Measurements from ENCODE around the gene RNU2-1. TPM values are rescaled to one million over a fixed set of nuclear protein-coding genes. Genes with fewer than 3 reads are reported as not detected.

The RNU2-1 gene
- total and polyA plus RNA-seq, 2 of the 13 experiments (the other 11 are each of a cell fraction or from before 2014, with no cell fraction given) = not detected

DNA sequence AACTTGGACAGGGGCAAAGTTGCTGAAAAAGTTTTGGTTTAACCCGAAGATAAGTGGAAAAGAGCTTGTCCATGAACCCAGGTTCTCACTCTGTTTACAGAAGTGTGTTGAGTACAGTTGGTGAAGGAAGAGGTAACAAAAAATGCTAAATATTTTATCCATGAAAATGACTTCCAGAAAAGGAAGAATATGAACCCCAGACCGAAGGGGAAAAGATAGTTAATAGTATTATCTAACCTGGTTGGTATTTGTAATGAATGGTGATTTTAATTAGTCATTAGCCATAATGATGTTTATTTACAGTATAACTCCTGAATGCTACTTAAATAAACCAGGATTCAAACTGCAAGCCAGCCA is 22.7 kb downstream of the RNU2-1 start:
- DNase-seq (ENCODE audit: low spot score) (no peak), ATAC-seq (no peak), FAIRE-seq (peak; percentile 21)
- peaks cover 56% of the 10 kb centered on the region for H3K4me1 ChIP-seq (ENCODE audit: insufficient read depth, low read length)
- H3K79me2 ChIP-seq (ENCODE audit: insufficient read depth, low read length) = peaks cover 27% of the 10 kb centered on the region
- BruUV-seq (replicated peaks) = TSS peak; percentile 93
- peaks cover 7 to 51% of the 10 kb centered on the region in 2 experiments for H3K36me3 ChIP-seq (replicated peaks in 1 of 2; ENCODE audit: control insufficient read depth in 1 of 2, insufficient read depth in 2 of 2, low read length in 2 of 2)
- peak overlapping the region; percentile 64 for H2AFZ ChIP-seq (ENCODE audit: low read length)
- intact Hi-C loops (cut with micrococcal nuclease; ENCODE audit: unreplicated experiment) (loop anchor here (5.0 kb wide), 1 partner anchor 189 kb away; the partner anchor contains the start of gene VAT1), in situ Hi-C loops (cut with HindIII; ENCODE audit: extremely low pct_ligation_motif_present, low pct_unique_long_range_greater_than_20kb) (no loop called here)
- no peaks in the 10 kb centered on the region; a peak in 1 of 5 replicates for H3K27me3 ChIP-seq (ENCODE audit: control insufficient read depth in 1 of 2, insufficient read depth in 2 of 2, low read length in 2 of 2)
- WGBS (ENCODE audit: low lambda C conversion rate) = 3% methylated on average over 2 of the region's 2 CpGs
- ChIA-PET POLR2A (interaction anchor here (0.9 to 7.6 kb wide), 22 partner anchors 9 to 204 kb away, joined by 3 to 93 read pairs (median 7); partner anchors contain the start of genes BRCA1, IFI35, NBR1 and VAT1), CTCF (ENCODE audit: low intra/inter-chr PET ratio, low total read pairs) (no interaction called here)
- peak overlapping the region; percentile 80 for H3K27ac ChIP-seq (ENCODE audit: extremely low read length, insufficient read depth, low read length)
- peak overlapping the region; percentile 75 for H3K9ac ChIP-seq (ENCODE audit: insufficient read depth, low read depth, low read length)
- peak overlapping the region; percentile 77 to 98 (median 77) for H3K4me3 ChIP-seq (replicated peaks in 1 of 3; ENCODE audit: insufficient read depth in 1 of 3, low read depth in 2 of 3, low read length in 3 of 3)
- peak overlapping the region; percentile 98 for H3K4me2 ChIP-seq (ENCODE audit: low read depth, low read length)
- no peaks in the 10 kb centered on the region for H4K20me1 ChIP-seq (ENCODE audit: insufficient read depth, low read length)
- H3K9me3 ChIP-seq (ENCODE audit: low read length) = no peaks in the 10 kb centered on the region
- TF ChIP-seq SRSF9 (IDR thresholded peaks at IDR 0.05; ENCODE audit: borderline replicate concordance, insufficient read depth, low read depth, low read length, poor library complexity, severe bottlenecking) (no peak), ZNF430 (CRISPR knock-in tag; IDR thresholded peaks at IDR 0.05) (no peak), ZNF124 (CRISPR knock-in tag; IDR thresholded peaks at IDR 0.05) (peak; percentile 67; the same call in 1 of the 2 replicates), SALL2 (CRISPR knock-in tag; IDR thresholded peaks at IDR 0.05) (no peak), GFI1 (CRISPR knock-in tag; IDR thresholded peaks at IDR 0.05; ENCODE audit: borderline replicate concordance) (no peak), MIXL1 (CRISPR knock-in tag; IDR thresholded peaks at IDR 0.05) (no peak), FOXA3 (CRISPR knock-in tag; IDR thresholded peaks at IDR 0.05) (0 out of 2 replicates have a peak, but pooled peaks have one; percentile 12), CREB1 (IDR thresholded peaks at IDR 0.05) (no peak), CREB1 (CRISPR knock-in tag; IDR thresholded peaks at IDR 0.05) (peak; percentile 46; the same call in 1 of the 2 replicates), NFIC (IDR thresholded peaks at IDR 0.05; ENCODE audit: low read length) (peak; percentile 69; the same call in 1 of the 2 replicates), ZNF33A (CRISPR knock-in tag; IDR thresholded peaks at IDR 0.05; ENCODE audit: borderline replicate concordance) (no peak), ZMAT3 (CRISPR knock-in tag; conservative IDR thresholded peaks at IDR 0.05) (0 out of 2 replicates have a peak, but pooled peaks have one; percentile 13), MBD4 (IDR thresholded peaks at IDR 0.05; ENCODE audit: borderline replicate concordance, low read length) (peak; percentile 59; the same call in 1 of the 2 replicates), ZNF703 (CRISPR knock-in tag; IDR thresholded peaks at IDR 0.05; ENCODE audit: borderline replicate concordance) (no peak), GATAD2A (CRISPR knock-in tag; IDR thresholded peaks at IDR 0.05) (peak; percentile 10), ZNF713 (CRISPR knock-in tag; IDR thresholded peaks at IDR 0.05) (no peak)
- TF ChIP-seq, protein P1, sequence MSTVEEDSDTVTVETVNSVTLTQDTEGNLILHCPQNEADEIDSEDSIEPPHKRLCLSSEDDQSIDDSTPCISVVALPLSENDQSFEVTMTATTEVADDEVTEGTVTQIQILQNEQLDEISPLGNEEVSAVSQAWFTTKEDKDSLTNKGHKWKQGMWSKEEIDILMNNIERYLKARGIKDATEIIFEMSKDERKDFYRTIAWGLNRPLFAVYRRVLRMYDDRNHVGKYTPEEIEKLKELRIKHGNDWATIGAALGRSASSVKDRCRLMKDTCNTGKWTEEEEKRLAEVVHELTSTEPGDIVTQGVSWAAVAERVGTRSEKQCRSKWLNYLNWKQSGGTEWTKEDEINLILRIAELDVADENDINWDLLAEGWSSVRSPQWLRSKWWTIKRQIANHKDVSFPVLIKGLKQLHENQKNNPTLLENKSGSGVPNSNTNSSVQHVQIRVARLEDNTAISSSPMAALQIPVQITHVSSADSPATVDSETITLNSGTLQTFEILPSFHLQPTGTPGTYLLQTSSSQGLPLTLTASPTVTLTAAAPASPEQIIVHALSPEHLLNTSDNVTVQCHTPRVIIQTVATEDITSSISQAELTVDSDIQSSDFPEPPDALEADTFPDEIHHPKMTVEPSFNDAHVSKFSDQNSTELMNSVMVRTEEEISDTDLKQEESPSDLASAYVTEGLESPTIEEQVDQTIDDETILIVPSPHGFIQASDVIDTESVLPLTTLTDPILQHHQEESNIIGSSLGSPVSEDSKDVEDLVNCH (CRISPR knock-in tag; IDR thresholded peaks at IDR 0.05) = no peak
- TF ChIP-seq, protein P2, sequence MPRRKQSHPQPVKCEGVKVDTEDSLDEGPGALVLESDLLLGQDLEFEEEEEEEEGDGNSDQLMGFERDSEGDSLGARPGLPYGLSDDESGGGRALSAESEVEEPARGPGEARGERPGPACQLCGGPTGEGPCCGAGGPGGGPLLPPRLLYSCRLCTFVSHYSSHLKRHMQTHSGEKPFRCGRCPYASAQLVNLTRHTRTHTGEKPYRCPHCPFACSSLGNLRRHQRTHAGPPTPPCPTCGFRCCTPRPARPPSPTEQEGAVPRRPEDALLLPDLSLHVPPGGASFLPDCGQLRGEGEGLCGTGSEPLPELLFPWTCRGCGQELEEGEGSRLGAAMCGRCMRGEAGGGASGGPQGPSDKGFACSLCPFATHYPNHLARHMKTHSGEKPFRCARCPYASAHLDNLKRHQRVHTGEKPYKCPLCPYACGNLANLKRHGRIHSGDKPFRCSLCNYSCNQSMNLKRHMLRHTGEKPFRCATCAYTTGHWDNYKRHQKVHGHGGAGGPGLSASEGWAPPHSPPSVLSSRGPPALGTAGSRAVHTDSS (CRISPR knock-in tag; conservative IDR thresholded peaks at IDR 0.05) = no peak
- TF ChIP-seq, protein P3, sequence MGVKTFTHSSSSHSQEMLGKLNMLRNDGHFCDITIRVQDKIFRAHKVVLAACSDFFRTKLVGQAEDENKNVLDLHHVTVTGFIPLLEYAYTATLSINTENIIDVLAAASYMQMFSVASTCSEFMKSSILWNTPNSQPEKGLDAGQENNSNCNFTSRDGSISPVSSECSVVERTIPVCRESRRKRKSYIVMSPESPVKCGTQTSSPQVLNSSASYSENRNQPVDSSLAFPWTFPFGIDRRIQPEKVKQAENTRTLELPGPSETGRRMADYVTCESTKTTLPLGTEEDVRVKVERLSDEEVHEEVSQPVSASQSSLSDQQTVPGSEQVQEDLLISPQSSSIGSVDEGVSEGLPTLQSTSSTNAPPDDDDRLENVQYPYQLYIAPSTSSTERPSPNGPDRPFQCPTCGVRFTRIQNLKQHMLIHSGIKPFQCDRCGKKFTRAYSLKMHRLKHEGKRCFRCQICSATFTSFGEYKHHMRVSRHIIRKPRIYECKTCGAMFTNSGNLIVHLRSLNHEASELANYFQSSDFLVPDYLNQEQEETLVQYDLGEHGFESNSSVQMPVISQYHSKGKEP (CRISPR knock-in tag; IDR thresholded peaks at IDR 0.05) = no peak
- TF ChIP-seq, protein P4, sequence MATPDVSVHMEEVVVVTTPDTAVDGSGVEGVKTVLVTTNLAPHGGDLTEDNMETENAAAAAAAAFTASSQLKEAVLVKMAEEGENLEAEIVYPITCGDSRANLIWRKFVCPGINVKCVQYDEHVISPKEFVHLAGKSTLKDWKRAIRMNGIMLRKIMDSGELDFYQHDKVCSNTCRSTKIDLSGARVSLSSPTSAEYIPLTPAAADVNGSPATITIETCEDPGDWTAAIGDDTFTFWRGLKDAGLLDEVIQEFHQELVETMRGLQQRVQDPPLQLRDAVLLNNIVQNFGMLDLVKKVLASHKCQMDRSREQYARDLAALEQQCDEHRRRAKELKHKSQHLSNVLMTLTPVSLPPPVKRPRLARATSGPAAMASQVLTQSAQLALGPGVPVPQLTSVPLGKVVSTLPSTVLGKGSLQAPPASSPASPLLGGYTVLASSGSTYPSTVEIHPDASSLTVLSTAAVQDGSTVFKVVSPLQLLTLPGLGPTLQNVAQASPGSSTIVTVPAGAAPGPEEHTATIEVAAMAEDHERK (CRISPR knock-in tag; IDR thresholded peaks at IDR 0.05; ENCODE audit: low read depth) = 0 out of 2 replicates have a peak, but pooled peaks have one; percentile 30
